Activated CD4-positive, alpha-beta memory T cell treated with anti-CD3 and anti-CD28 coated beads for 36 hours (primary cell): Measurements from ENCODE around the gene APELA. TPM values are rescaled to one million over a fixed set of nuclear protein-coding genes. Genes with fewer than 3 reads are reported as not detected.

Experiments used
- CTCF ChIA-PET: fragments of 350-600 bp; sonication (Branson Sonifier 250); formaldehyde crosslinking; loops from one replicate; lab custom pipeline; 2021; ENCODE audit warnings: antibody characterized with exemption, inconsistent platforms; lab: Charles Lee
- POLR2A ChIA-PET: fragments of 350-600 bp; sonication (Branson Sonifier 250); formaldehyde crosslinking; loops from one replicate; lab custom pipeline; 2021; ENCODE audit warnings: antibody characterized with exemption; lab: Charles Lee
- DNase-seq: peaks from one replicate; pipeline ENCODE4 v3.0.0-alpha.2; 2020
- H3K27ac Mint-ChIP-seq: one replicate; pipeline ENCODE4 v1.8.0; 2021; ENCODE audit warnings: mixed read lengths
- H3K27me3 Mint-ChIP-seq: one replicate; pipeline ENCODE4 v1.8.0; 2021; ENCODE audit warnings: mixed read lengths
- H3K36me3 Mint-ChIP-seq: one replicate; pipeline ENCODE4 v1.8.0; 2021; ENCODE audit warnings: mixed read lengths
- H3K4me1 Mint-ChIP-seq: one replicate; pipeline ENCODE4 v1.8.0; 2021; ENCODE audit warnings: low read depth, mixed read lengths
- H3K4me3 Mint-ChIP-seq: one replicate; pipeline ENCODE4 v1.8.0; 2021; ENCODE audit warnings: mild to moderate bottlenecking, mixed read lengths
- H3K9me3 Mint-ChIP-seq: one replicate; pipeline ENCODE4 v1.8.0; 2021; ENCODE audit warnings: mixed read lengths
- intact Hi-C: fragments of 100-400 bp; cut with micrococcal nuclease; formaldehyde crosslinking; loops from one replicate; pipeline ENCODE4 v1.15.1; 2023
- total RNA-seq, 2 experiments: library from RNA; stranded (reverse); gene quantifications; one replicate each; pipeline ENCODE4 v1.2.3, GENCODE V29; 2021

Gene APELA, protein sequence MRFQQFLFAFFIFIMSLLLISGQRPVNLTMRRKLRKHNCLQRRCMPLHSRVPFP
- total RNA-seq = not detected

DNA sequence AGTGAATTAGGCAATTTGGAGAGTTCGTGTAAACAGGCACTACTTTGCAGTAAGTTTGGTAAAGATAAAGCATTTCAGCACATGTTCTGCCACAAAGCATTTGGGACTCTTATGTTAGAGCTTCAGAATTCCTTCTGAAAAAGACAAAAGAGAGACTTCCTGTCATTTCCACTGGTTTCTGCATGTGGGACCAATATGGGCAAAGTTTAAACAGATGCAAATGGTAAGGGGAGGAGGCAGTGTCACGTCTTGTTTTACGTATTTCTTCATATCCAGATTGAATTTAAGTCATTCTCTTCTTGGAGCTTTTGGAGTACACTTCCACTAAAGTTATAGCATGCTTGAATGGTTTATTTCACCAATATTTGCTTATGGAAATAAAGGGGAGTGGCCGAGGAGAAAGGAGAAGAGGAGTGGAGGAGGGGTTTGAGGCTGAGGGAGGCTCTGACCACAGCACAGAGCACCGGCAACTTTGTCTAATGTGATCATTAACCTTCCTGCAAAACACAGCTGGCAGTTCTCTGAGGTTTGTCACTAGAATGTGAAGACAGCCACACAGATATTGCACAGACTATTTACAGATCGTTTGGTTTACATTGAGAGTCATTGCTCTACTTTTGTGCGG is at the start of gene APELA:
TSS of gene APELA (plus strand) at position 479 of the 625 bp plus-strand sequence. CDS start 154 bp downstream, outside the sequence.
- Mint-ChIP-seq H3K27me3 (peaks cover 6% of the 10 kb centered on the region), H3K27ac (no peak within 1 kb of the TSS), H3K4me3 (no peak within 1 kb of the TSS), H3K36me3 (no peaks in the 10 kb centered on the region), H3K4me1 (no peaks in the 10 kb centered on the region), H3K9me3 (no peaks in the 10 kb centered on the region)
- no peak for DNase-seq
- intact Hi-C loops = no loop called here
- ChIA-PET CTCF (no interaction called here), POLR2A (no interaction called here)

DNA sequence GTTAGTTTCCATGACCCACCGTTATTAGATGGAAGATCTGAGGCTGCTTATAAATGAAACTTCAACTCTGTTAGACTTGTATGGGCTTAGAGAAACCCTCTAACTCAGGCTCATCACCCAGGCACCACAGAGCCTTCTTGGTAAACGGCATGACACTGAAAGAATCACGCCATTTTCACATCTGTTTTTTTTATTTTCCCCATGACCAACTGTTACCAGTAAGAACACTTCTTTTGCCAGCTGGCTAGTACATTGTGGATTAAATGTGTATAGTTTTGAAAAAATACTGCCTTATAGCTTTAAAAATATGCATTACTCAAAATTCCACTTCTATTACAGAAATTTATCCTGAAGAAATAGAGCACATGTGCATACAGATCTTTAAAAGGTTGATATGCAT is 48.0 kb upstream of the APELA start:
- Mint-ChIP-seq H3K27ac (no peak overlapping the region), H3K9me3 (no peaks in the 10 kb centered on the region), H3K36me3 (no peaks in the 10 kb centered on the region), H3K4me1 (no peaks in the 10 kb centered on the region), H3K4me3 (no peak overlapping the region), H3K27me3 (peaks cover 2% of the 10 kb centered on the region)
- DNase-seq = no peak
- CTCF ChIA-PET = no interaction called here
- POLR2A ChIA-PET = no interaction called here
- intact Hi-C loops = no loop called here

DNA sequence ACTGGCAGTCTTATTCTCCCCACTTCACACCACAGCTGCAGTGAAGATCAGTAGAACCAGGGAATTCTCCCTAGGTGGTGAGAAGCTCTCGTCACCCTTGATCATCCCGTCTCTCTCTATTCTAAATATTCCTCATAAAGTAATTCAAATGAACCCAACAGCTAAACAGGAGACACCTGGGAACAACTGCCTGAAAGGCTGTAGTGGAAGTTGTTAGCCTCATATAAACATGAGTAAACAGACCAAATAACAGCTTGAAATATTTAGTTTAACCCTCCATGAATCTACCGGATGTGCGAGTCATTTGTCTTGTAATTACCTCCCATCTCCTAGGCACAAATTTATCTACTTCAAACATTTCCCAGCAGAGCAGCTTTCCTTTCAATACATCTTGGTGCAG is 30.4 kb upstream of the APELA start:
- Mint-ChIP-seq H3K27me3 (peaks cover 3% of the 10 kb centered on the region), H3K27ac (no peak overlapping the region), H3K9me3 (no peaks in the 10 kb centered on the region), H3K4me3 (no peak overlapping the region), H3K4me1 (no peaks in the 10 kb centered on the region), H3K36me3 (no peaks in the 10 kb centered on the region)
- intact Hi-C loops = no loop called here
- DNase-seq = no peak
- CTCF ChIA-PET = no interaction called here
- POLR2A ChIA-PET = no interaction called here

DNA sequence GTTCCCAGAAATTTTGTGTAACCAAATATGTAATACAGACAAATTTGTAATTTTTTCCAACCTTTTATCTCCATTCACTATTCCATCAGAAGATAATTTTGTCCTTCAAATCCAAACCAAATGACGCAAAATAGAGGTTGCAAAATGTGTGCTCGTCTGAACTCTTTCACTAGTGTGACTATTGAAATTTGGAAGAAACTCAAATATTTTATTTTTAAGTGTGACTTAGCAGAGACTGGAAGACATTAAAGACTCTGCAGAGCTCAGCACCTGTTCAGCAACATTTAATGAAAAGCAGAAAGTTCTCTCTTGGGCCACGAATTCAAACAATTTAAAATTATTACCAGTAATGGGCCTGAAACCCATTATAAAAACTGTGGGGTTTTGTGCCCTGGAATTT is 30.0 kb upstream of the APELA start:
- no peak overlapping the region for H3K4me3 Mint-ChIP-seq
- H3K9me3 Mint-ChIP-seq = no peaks in the 10 kb centered on the region
- H3K36me3 Mint-ChIP-seq = no peaks in the 10 kb centered on the region
- no peaks in the 10 kb centered on the region for H3K4me1 Mint-ChIP-seq
- intact Hi-C loops = no loop called here
- CTCF ChIA-PET = no interaction called here
- POLR2A ChIA-PET = no interaction called here
- H3K27ac Mint-ChIP-seq = no peak overlapping the region
- peaks cover 3% of the 10 kb centered on the region for H3K27me3 Mint-ChIP-seq
- DNase-seq = no peak

DNA sequence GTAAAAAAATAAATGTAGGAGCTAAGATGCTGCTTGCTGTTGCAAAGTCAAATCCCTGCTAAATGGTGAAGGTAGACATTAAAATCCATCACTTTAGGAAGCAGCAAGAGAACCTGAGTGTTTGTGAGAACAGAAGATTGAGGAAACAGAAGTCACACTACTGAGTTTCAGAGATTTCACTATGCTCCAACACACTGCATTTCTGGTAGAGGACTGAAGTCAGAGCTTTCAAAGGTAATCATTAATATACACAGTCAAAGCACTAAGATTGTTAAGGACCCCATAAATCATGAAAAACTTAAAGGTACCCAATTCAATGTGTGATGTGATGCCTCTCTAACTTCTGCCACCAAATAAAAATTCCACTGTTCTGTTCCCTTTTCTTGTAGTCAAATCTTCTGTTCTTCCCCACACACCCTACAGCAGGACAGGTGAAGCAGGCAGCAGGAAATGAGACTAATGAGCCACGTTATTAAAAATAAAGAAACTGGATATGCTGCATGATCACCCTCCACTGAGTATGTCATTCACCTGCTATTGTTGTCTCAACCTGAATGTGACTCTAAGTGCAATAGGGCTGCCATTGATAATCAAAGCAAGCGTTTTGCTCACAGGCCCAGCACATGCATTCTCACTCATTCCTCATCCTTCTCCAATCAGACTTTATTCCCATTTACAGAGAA is 28.9 kb upstream of the APELA start:
- Mint-ChIP-seq H3K36me3 (no peaks in the 10 kb centered on the region), H3K27me3 (peaks cover 2% of the 10 kb centered on the region), H3K4me3 (no peak overlapping the region), H3K9me3 (no peaks in the 10 kb centered on the region), H3K27ac (no peak overlapping the region), H3K4me1 (no peaks in the 10 kb centered on the region)
- POLR2A ChIA-PET = no interaction called here
- CTCF ChIA-PET = no interaction called here
- no peak for DNase-seq
- intact Hi-C loops = no loop called here

DNA sequence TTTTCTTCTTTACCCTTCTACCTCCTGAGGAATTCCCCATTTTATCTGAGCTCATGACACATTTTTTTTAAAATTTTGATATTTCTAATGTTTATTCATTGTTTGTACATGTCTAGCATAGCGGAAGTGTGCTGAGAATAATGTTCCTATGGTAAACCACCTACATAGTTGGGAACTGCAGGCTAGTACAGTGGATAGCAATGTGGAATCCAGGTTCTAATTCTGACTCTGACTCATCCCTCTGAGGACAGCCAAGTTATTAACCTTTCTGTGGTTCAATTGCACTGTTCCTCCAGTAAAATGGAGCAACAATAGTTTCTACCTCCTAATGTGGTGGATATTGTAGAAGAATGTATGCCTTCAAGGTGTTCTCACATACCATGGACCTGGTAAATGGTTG is 20.6 kb upstream of the APELA start:
- Mint-ChIP-seq H3K27me3 (no peaks in the 10 kb centered on the region), H3K4me3 (no peak overlapping the region), H3K9me3 (no peaks in the 10 kb centered on the region), H3K27ac (no peak overlapping the region), H3K4me1 (no peaks in the 10 kb centered on the region), H3K36me3 (no peaks in the 10 kb centered on the region)
- ChIA-PET POLR2A (no interaction called here), CTCF (no interaction called here)
- intact Hi-C loops = no loop called here
- DNase-seq = no peak

DNA sequence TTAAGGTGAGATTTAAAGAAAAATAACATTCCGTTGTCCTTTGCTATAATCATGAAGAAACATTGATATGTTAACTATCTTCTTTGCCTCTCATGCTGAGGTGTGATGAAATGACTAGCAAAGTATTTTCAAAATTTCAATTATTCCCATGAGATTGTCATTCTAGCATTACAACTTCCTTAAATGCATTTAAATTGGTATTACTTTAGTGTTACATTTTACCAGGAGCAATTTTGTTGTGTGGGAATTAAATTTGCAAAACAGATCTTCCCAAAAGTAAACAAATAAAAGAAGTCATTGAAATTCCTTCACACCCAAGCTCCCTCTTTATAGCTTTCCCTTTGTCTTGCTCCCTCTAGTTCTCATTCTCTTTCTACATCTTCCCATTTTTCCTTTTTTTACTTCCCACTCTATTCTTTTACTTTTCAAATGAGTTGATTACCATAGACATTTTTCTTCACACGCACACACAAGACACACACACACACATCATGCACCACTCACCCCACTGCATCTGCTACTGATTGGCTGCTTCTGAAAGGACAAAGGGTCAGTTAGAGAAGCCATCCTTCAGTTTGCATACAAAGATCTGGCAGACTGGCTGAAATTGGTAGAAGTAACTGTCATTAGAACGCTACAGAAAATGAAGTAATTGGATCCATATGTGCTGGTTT is 10.0 kb upstream of the APELA start:
- no peaks in the 10 kb centered on the region for H3K4me1 Mint-ChIP-seq
- H3K36me3 Mint-ChIP-seq = no peaks in the 10 kb centered on the region
- H3K27me3 Mint-ChIP-seq = no peaks in the 10 kb centered on the region
- ChIA-PET CTCF (no interaction called here), POLR2A (no interaction called here)
- no peak for DNase-seq
- no peak overlapping the region for H3K4me3 Mint-ChIP-seq
- no peak overlapping the region for H3K27ac Mint-ChIP-seq
- intact Hi-C loops = no loop called here
- no peaks in the 10 kb centered on the region for H3K9me3 Mint-ChIP-seq

DNA sequence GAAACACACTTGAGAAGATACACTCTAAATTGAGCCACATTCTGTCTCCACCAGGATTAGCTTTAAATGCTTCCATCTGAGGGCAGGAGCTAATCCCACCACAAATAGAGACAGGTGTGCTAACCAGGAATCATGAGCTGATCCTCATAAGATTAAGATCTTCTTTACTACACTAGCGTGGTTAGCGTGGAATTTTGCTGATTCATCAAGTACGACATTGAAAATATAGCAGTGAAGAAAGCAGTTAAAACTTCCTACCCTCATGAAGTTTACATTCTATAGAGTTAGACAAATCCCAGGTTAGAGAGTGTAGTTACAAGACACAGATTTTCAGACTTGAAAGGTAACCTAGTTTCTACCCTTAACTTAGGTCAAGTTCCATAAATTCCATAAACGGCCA is 5.3 kb upstream of the APELA start:
- intact Hi-C loops = no loop called here
- no peak overlapping the region for H3K27ac Mint-ChIP-seq
- no peaks in the 10 kb centered on the region for H3K4me1 Mint-ChIP-seq
- ChIA-PET POLR2A (no interaction called here), CTCF (no interaction called here)
- no peak for DNase-seq
- no peak overlapping the region for H3K4me3 Mint-ChIP-seq
- no peaks in the 10 kb centered on the region for H3K9me3 Mint-ChIP-seq
- H3K27me3 Mint-ChIP-seq = peaks cover 1% of the 10 kb centered on the region
- no peaks in the 10 kb centered on the region for H3K36me3 Mint-ChIP-seq

DNA sequence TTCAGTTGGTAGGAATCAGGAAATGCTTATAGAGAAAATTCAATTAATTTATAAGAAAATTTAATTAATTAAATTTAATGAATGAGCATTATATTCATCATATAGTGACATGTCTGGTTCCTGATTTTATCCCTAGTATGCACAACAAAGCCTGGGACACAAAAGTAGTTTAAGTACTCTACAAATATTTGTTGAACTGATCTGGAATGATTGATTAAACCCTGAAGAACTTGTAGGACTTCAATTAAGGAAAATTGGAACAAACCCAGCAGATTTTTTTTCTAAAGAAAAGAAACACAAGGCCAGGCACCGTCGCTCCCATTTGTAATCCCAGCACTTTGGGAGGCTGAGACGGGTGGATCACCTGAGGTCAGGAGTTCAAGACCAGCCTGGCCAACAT is 4.5 kb upstream of the APELA start:
- CTCF ChIA-PET = no interaction called here
- no peak overlapping the region for H3K27ac Mint-ChIP-seq

DNA sequence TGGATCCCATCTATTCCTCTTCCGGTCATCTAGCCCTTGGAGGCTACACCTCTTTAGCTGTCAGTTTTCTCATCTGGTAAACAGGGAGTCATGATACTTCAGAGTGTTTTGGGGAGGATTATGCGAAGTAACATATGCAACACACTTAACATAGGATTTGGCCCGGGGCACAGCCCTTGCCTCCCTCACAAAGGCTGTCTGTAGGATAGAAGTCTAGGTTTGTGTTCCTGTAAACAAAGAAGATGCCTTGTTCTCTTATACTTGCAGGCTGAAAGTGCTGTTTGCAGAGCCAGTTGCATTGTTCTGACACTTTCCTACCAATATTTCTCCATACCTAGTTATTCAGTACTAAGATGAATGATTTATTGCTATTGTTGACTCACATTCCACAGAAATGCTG is 2.2 kb upstream of the APELA start:
- peaks cover 6% of the 10 kb centered on the region for H3K27me3 Mint-ChIP-seq
- no peaks in the 10 kb centered on the region for H3K9me3 Mint-ChIP-seq
- no peak for DNase-seq
- CTCF ChIA-PET = no interaction called here
- intact Hi-C loops = no loop called here
- POLR2A ChIA-PET = no interaction called here
- H3K4me3 Mint-ChIP-seq = no peak overlapping the region
- H3K4me1 Mint-ChIP-seq = no peaks in the 10 kb centered on the region
- no peaks in the 10 kb centered on the region for H3K36me3 Mint-ChIP-seq
- H3K27ac Mint-ChIP-seq = no peak overlapping the region

More for the DNA sequence above, 4.5 kb upstream of the APELA start:
- Mint-ChIP-seq H3K27me3 (peaks cover 6% of the 10 kb centered on the region), H3K9me3 (no peaks in the 10 kb centered on the region), H3K36me3 (no peaks in the 10 kb centered on the region), H3K4me1 (no peaks in the 10 kb centered on the region), H3K4me3 (no peak overlapping the region)
- POLR2A ChIA-PET = no interaction called here
- intact Hi-C loops = no loop called here
- no peak for DNase-seq

DNA sequence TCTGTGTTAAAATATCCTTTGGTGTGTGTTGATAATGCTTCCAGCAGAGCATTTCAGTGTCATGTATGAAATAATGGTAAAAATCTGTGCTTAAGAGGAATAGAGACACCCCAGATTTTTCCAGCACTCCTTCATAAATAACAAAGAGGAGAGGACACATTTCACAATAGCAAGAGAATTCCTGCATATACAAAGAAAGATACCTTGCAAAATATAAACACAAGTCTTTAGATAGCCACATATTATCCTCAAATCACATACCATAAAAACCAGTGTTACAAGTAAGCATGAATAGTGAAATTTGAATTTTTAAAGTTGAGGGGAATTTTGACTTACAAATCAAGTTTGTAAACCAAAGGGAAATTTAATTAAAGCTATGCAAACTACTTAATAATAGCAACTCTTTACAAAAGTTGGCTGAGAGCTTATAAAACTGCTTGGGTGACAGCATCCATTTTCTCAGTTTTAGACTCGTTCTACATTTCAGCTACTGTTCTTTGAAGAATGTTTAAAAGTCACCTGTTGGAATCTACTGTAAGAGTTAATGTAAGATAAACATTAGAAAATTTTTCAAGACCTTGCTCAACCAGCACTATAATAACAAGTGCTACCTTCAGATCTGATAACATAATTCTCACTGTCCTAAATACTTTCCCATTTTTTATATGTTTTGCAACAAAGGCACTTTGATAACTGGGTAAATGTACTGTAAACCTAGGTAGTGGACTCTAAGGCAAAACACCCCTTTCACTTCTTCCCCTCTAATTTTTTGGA is 3.7 kb downstream of the APELA start:
- H3K9me3 Mint-ChIP-seq = no peaks in the 10 kb centered on the region
- intact Hi-C loops = no loop called here
- H3K27ac Mint-ChIP-seq = no peak overlapping the region
- no peaks in the 10 kb centered on the region for H3K4me1 Mint-ChIP-seq
- DNase-seq = no peak
- H3K36me3 Mint-ChIP-seq = no peaks in the 10 kb centered on the region
- POLR2A ChIA-PET = no interaction called here
- H3K27me3 Mint-ChIP-seq = peaks cover 7% of the 10 kb centered on the region
- CTCF ChIA-PET = no interaction called here
- H3K4me3 Mint-ChIP-seq = no peak overlapping the region

DNA sequence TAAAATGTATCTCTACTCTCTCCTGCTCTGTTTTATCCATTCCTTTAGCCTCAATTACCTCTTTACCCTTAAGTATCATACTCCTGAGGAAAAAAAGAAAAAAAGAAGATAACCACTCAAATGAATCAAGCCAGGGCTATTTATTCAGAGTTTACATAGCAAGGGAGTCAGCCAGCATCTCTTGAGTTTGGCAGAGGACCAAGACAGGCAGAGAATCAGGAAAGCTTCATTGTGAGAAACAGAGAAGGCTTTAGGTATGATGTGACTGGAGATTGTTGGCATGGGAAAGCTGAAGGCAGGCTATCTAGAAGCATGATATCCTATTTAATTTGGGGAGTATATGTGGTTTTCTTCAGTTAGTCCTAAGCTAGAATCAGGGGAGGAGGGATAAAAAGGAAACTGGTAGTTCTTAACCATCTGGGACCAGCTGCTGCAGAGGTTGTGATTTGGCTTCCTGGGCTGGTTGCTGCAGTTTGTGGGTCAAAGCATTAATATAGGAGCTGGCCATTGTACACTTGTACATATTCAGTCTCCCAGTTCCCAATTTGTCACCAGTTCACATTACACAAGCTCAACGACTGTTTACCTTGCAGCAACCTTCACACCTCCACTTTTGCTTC is 11.2 kb downstream of the APELA start:
- ChIA-PET POLR2A (no interaction called here), CTCF (no interaction called here)
- no peak overlapping the region for H3K27ac Mint-ChIP-seq
- no peaks in the 10 kb centered on the region for H3K36me3 Mint-ChIP-seq
- no peaks in the 10 kb centered on the region for H3K4me1 Mint-ChIP-seq
- H3K9me3 Mint-ChIP-seq = no peaks in the 10 kb centered on the region
- intact Hi-C loops = no loop called here
- DNase-seq = no peak
- no peak overlapping the region for H3K4me3 Mint-ChIP-seq
- H3K27me3 Mint-ChIP-seq = peaks cover 3% of the 10 kb centered on the region
